IMR-90 (cell line): ENCODE results near the gene DDN. TPM values are rescaled to one million over a fixed set of nuclear protein-coding genes. Genes with fewer than 3 reads are reported as not detected.

Source experiments
- ATAC-seq: fragments of 200-7000 bp; cut with Tn5 transposase; 2 replicates; pipeline ENCODE4 v1.9.1; 2020; ENCODE audit warnings: low read depth, mild to moderate bottlenecking, moderate library complexity
- BruUV-seq: library from RNA; stranded (reverse); fragments of 400-500 nt; replicated peaks from 2 replicates; lab custom pipeline; 2021; lab: Mats Ljungman, UMichigan
- CTCF ChIA-PET: fragments of 300-600 bp; formaldehyde crosslinking; extraction: SDS; loops from one replicate; lab custom pipeline; 2021; ENCODE audit warnings: antibody characterized with exemption; lab: Yijun Ruan, JAX
- POLR2A ChIA-PET: fragments of 300-600 bp; sonication (Branson Sonifier 250); formaldehyde crosslinking; loops from one replicate; lab custom pipeline; 2022; ENCODE audit warnings: antibody characterized with exemption; ENCODE audit not compliant: unreplicated experiment; lab: Charles Lee
- DNase-seq: peaks from one replicate; pipeline ENCODE4 v3.0.0; 2013
- H2AFZ ChIP-seq: replicated peaks from 2 replicates; pipeline ENCODE3; 2013; ENCODE audit warnings: low read length, mild to moderate bottlenecking; ENCODE audit not compliant: poor library complexity
- H2AK5ac ChIP-seq: 2 replicates; pipeline ENCODE4 v1.6.1; 2013; ENCODE audit warnings: low read depth, low read length, inconsistent platforms
- H2AK9ac ChIP-seq: replicated peaks from 2 replicates; pipeline ENCODE3; 2013; ENCODE audit warnings: mild to moderate bottlenecking, low read depth, low read length, moderate library complexity; ENCODE audit not compliant: poor library complexity
- H2BK120ac ChIP-seq: 2 replicates; pipeline ENCODE4 v1.6.1; 2013; ENCODE audit warnings: low read depth, low read length, inconsistent platforms
- H2BK15ac ChIP-seq: 3 replicates; pipeline ENCODE4 v1.6.1; 2013; ENCODE audit warnings: low read depth, low read length, inconsistent platforms
- H2BK20ac ChIP-seq: 2 replicates; pipeline ENCODE4 v1.6.1; 2013; ENCODE audit warnings: low read depth, mild to moderate bottlenecking, inconsistent platforms, low read length, moderate library complexity
- H2BK5ac ChIP-seq: 2 replicates; pipeline ENCODE4 v1.6.1; 2013; ENCODE audit warnings: mild to moderate bottlenecking, low read depth, low read length, inconsistent platforms; ENCODE audit not compliant: poor library complexity, severe bottlenecking
- H3K14ac ChIP-seq: replicated peaks from 2 replicates; pipeline ENCODE4 v1.6.1; 2013; ENCODE audit warnings: low read depth, low read length, inconsistent platforms
- H3K18ac ChIP-seq: 2 replicates; pipeline ENCODE4 v1.6.1; 2013; ENCODE audit warnings: low read depth, low read length, control low read depth
- H3K23ac ChIP-seq: 2 replicates; pipeline ENCODE4 v1.6.1; 2013; ENCODE audit warnings: low read depth, low read length, inconsistent platforms
- H3K27ac ChIP-seq: 2 replicates; pipeline ENCODE4 v1.5.1; 2013; ENCODE audit warnings: mild to moderate bottlenecking, control low read depth, low read length; ENCODE audit not compliant: insufficient read depth
- H3K27me3 ChIP-seq: 2 replicates; pipeline ENCODE4 v1.6.1; 2013; ENCODE audit warnings: low read length; ENCODE audit not compliant: control insufficient read depth, insufficient read depth
- H3K36me3 ChIP-seq: 2 replicates; pipeline ENCODE4 v1.6.1; 2013; ENCODE audit warnings: low read length, mixed read lengths; ENCODE audit not compliant: control insufficient read depth, insufficient read depth
- H3K4ac ChIP-seq: 2 replicates; pipeline ENCODE4 v1.6.1; 2013; ENCODE audit warnings: low read depth, low read length, inconsistent platforms
- H3K4me1 ChIP-seq: 2 replicates; pipeline ENCODE4 v1.6.1; 2013; ENCODE audit warnings: low read length, mixed read lengths; ENCODE audit not compliant: control insufficient read depth, insufficient read depth
- H3K4me2 ChIP-seq: 2 replicates; pipeline ENCODE4 v1.6.1; 2013; ENCODE audit warnings: low read depth, mild to moderate bottlenecking, control low read depth, low read length, moderate library complexity
- H3K4me3 ChIP-seq: 2 replicates; pipeline ENCODE4 v1.5.1; 2013; ENCODE audit warnings: low read depth, mild to moderate bottlenecking, control low read depth, low read length, moderate library complexity; ENCODE audit not compliant: insufficient read depth
- H3K56ac ChIP-seq: 2 replicates; pipeline ENCODE4 v1.6.1; 2013; ENCODE audit warnings: low read length, inconsistent platforms; ENCODE audit not compliant: insufficient read depth; ENCODE audit errors: extremely low read depth
- H3K79me1 ChIP-seq, 2 experiments: 2 replicates each; pipeline ENCODE4 v1.6.1; 2013; ENCODE audit warnings: low read length in 2 of 2, inconsistent platforms in 1 of 2, low read depth in 1 of 2
- H3K9ac ChIP-seq: 2 replicates; pipeline ENCODE4 v1.6.1; 2013; ENCODE audit warnings: low read depth, low read length, control low read depth
- H3K9me1 ChIP-seq: 2 replicates; pipeline ENCODE4 v1.6.1; 2013; ENCODE audit warnings: low read length, inconsistent platforms; ENCODE audit not compliant: insufficient read depth
- H3K9me3 ChIP-seq: 2 replicates; pipeline ENCODE4 v1.6.1; 2013; ENCODE audit warnings: low read length; ENCODE audit not compliant: control insufficient read depth, insufficient read depth
- H4K20me1 ChIP-seq: 2 replicates; pipeline ENCODE4 v1.6.1; 2013; ENCODE audit warnings: low read length, inconsistent platforms; ENCODE audit not compliant: insufficient read depth
- H4K5ac ChIP-seq: 2 replicates; pipeline ENCODE4 v1.6.1; 2013; ENCODE audit warnings: mild to moderate bottlenecking, low read depth, low read length, control low read depth
- H4K8ac ChIP-seq, 2 experiments: 2 replicates each; pipeline ENCODE4 v1.6.1; 2013; ENCODE audit warnings: low read depth in 2 of 2, low read length in 2 of 2, control low read depth in 1 of 2, inconsistent platforms in 1 of 2
- H4K91ac ChIP-seq: 2 replicates; pipeline ENCODE4 v1.6.1; 2013; ENCODE audit warnings: low read depth, low read length, inconsistent platforms; ENCODE audit not compliant: insufficient read depth
- FOS ChIP-seq: fragments of 150-350 bp; IDR thresholded peaks from 2 replicates; pipeline ENCODE4 v1.6.1; 2016; ENCODE audit warnings: low read depth, low read length
- MAFK ChIP-seq: IDR thresholded peaks from 2 replicates; pipeline ENCODE4 v1.6.1; 2012; ENCODE audit warnings: low read depth, low read length, improper control_type of control experiment
- NFE2L2 ChIP-seq: fragments of 150-350 bp; IDR thresholded peaks from 2 replicates; pipeline ENCODE4 v1.6.1; 2016; ENCODE audit warnings: low read depth, mild to moderate bottlenecking, low read length
- RAD21 ChIP-seq: IDR thresholded peaks from 2 replicates; pipeline ENCODE4 v1.6.1; 2012; ENCODE audit warnings: low read length, improper control_type of control experiment
- SMC3 ChIP-seq: fragments of 150-350 bp; IDR thresholded peaks from 2 replicates; pipeline ENCODE4 v1.6.1; 2016; ENCODE audit warnings: low read depth, mild to moderate bottlenecking, antibody characterized with exemption, low read length, moderate library complexity
- WGBS, 2 experiments: methylation state at CpG; one replicate each; pipeline versions ENCODE4 v1.1.5 to v1.1.7; 2013; ENCODE audit warnings: missing lambda C conversion rate in 2 of 2; ENCODE audit not compliant: insufficient read length in 1 of 2; ENCODE audit errors: extremely low coverage in 2 of 2; 5-methylcytosine and 5-hydroxymethylcytosine counted together
- dilution Hi-C: fragments of 300-500 bp; cut with HindIII; formaldehyde crosslinking; loops from one replicate; pipeline ENCODE4 v1.14.3; 2018; ENCODE audit warnings: low sequenced_read_pairs; ENCODE audit not compliant: unreplicated experiment
- in situ Hi-C: fragments of 300-500 bp; cut with MboI; formaldehyde crosslinking; loops from 3 replicates; pipeline ENCODE4 v1.14.3; 2019; ENCODE audit warnings: low sequenced_read_pairs, inconsistent platforms, mixed read lengths
- intact Hi-C: fragments of 100-400 bp; cut with micrococcal nuclease; formaldehyde crosslinking; loops from 2 replicates; pipeline ENCODE4 v1.10.0; 2022
- polyA plus RNA-seq, 3 experiments: library from polyadenylated mRNA; depleted of rRNA; stranded (reverse); fragments of >200 nt; gene quantifications; 2 replicates each; pipeline ENCODE4 v1.2.3, GENCODE V29; 2012; ENCODE audit warnings: low replicate concordance in 1 of 3
- total RNA-seq: library from RNA; depleted of rRNA; stranded (reverse); fragments of >200 nt; gene quantifications from 2 replicates; pipeline ENCODE4 v1.2.3, GENCODE V29; 2012
- TF ChIP-seq, protein P1 (sequence below): fragments of 150-350 bp; IDR thresholded peaks from 2 replicates; pipeline ENCODE4 v1.6.1; 2017; ENCODE audit warnings: mild to moderate bottlenecking, antibody characterized with exemption, low read length, low read depth
- TF ChIP-seq, protein P2 (sequence below): conservative IDR thresholded peaks from 2 replicates; pipeline ENCODE4 v1.5.1; 2012; ENCODE audit warnings: mild to moderate bottlenecking, low read depth, low read length, improper control_type of control experiment

Gene DDN
- total and polyA plus RNA-seq, 2 of the 4 experiments (the other 2 are of a cell fraction) = 0.18 to 0.21 TPM

DNA sequence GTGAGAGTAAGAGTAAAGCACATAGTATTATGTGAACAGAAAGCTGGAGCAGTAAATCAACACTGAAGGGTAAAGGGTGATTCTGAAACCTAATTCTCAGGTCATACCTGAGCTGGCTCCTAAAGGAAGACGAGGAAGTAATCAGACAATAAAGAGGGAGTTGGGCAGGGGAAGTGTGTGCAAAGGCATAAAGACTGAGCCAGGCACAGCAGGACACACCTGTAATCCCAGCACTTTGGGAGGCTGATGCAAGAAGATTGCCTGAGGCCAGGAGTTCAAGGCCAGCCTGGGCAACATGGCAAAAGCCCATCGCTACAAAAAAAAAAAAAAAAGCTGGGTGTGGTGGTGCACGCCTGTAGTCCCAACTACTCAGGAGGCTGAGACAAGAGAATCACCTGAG lies 51.4 kb downstream of the DDN start:
- Histone ChIP-seq H2BK20ac (no peak overlapping the region), H2BK5ac (no peak overlapping the region), H3K4ac (no peak overlapping the region), H2BK120ac (no peak overlapping the region), H2AFZ (no peak overlapping the region), H3K36me3 (peaks cover 5% of the 10 kb centered on the region), H3K79me1 (peaks cover 42 to 82% of the 10 kb centered on the region in 2 experiments), H3K56ac (no peak overlapping the region), H3K27me3 (no peaks in the 10 kb centered on the region), H3K9ac (no peak overlapping the region), H4K91ac (no peak overlapping the region), H3K4me2 (no peak overlapping the region), H4K5ac (no peak overlapping the region), H3K23ac (no peak overlapping the region), H3K4me3 (no peak overlapping the region), H2BK15ac (no peak overlapping the region), H4K8ac (no peak overlapping the region), H4K20me1 (peaks cover 88% of the 10 kb centered on the region), H3K4me1 (peaks cover 6% of the 10 kb centered on the region), H3K9me1 (peaks cover 19% of the 10 kb centered on the region; the same call in 1 of the 2 replicates), H3K27ac (no peak overlapping the region), H3K14ac (no peak overlapping the region), H3K18ac (no peak overlapping the region), H3K9me3 (no peaks in the 10 kb centered on the region), H2AK9ac (no peak overlapping the region), H2AK5ac (no peak overlapping the region)
- ATAC-seq = no peak
- intact Hi-C loops = no loop called here
- no peak for DNase-seq
- WGBS, 2 experiments = 100% methylated on average over 2 of the region's 3 CpGs; no CpG with 5 or more reads in 1 of the 2 experiments
- dilution Hi-C loops = no loop called here
- in situ Hi-C loops = no loop called here
- CTCF ChIA-PET = no interaction called here
- TF ChIP-seq, protein P1, sequence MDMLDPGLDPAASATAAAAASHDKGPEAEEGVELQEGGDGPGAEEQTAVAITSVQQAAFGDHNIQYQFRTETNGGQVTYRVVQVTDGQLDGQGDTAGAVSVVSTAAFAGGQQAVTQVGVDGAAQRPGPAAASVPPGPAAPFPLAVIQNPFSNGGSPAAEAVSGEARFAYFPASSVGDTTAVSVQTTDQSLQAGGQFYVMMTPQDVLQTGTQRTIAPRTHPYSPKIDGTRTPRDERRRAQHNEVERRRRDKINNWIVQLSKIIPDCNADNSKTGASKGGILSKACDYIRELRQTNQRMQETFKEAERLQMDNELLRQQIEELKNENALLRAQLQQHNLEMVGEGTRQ = no peak
- TF ChIP-seq FOS = no peak
- TF ChIP-seq, protein P2, sequence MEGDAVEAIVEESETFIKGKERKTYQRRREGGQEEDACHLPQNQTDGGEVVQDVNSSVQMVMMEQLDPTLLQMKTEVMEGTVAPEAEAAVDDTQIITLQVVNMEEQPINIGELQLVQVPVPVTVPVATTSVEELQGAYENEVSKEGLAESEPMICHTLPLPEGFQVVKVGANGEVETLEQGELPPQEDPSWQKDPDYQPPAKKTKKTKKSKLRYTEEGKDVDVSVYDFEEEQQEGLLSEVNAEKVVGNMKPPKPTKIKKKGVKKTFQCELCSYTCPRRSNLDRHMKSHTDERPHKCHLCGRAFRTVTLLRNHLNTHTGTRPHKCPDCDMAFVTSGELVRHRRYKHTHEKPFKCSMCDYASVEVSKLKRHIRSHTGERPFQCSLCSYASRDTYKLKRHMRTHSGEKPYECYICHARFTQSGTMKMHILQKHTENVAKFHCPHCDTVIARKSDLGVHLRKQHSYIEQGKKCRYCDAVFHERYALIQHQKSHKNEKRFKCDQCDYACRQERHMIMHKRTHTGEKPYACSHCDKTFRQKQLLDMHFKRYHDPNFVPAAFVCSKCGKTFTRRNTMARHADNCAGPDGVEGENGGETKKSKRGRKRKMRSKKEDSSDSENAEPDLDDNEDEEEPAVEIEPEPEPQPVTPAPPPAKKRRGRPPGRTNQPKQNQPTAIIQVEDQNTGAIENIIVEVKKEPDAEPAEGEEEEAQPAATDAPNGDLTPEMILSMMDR = no peak
- no peak for TF ChIP-seq NFE2L2
- TF ChIP-seq SMC3 = no peak
- TF ChIP-seq RAD21 = no peak
- TF ChIP-seq MAFK = no peak
- BruUV-seq = no TSS peak
- POLR2A ChIA-PET = interaction anchor here (0.6 kb wide), 1 partner anchor 59 kb away, joined by 6 read pairs; no protein-coding TSS in a partner anchor
